ENCODE measurements around the gene AP1M2.
A peak's percentile ranks its signal among the peaks of the same experiment; 100 is the strongest.

AP1M2 gene

GRCh38 chr19:10625003-10625761 lies 38.1 kb upstream of the AP1M2 start, which contains the start of gene SLC44A2 (continued):
- TF ChIP-seq ZBTB26 (tag by site-specific recombination; optimal IDR thresholded peaks at IDR 0.05): peak; percentile 57
- no peak for TF ChIP-seq PRDM2 (tag by site-specific recombination; IDR thresholded peaks at IDR 0.05; ENCODE audit: borderline replicate concordance)
- peak; percentile 78; the same call in 1 of the 2 replicates for TF ChIP-seq ZBTB7A (tag by site-specific recombination; IDR thresholded peaks at IDR 0.05; ENCODE audit: low read depth)
- TF ChIP-seq ZBTB20 (tag by site-specific recombination; IDR thresholded peaks at IDR 0.05): peak; percentile 37; the same call in 1 of the 2 replicates
- peak; percentile 90; the same call in 1 of the 2 replicates for TF ChIP-seq ZNF561 (tag by site-specific recombination; IDR thresholded peaks at IDR 0.05; ENCODE audit: borderline replicate concordance)
- TF ChIP-seq ZNF501 (tag by site-specific recombination; IDR thresholded peaks at IDR 0.05): no peak
- TF ChIP-seq ZNF121 (tag by site-specific recombination; IDR thresholded peaks at IDR 0.05): peak; percentile 83
- peak; percentile 77 for TF ChIP-seq KLF1 (tag by site-specific recombination; IDR thresholded peaks at IDR 0.05)
- TF ChIP-seq ZNF302 (tag by site-specific recombination; IDR thresholded peaks at IDR 0.05; ENCODE audit: low read depth): no peak
- TF ChIP-seq SP7 (tag by site-specific recombination; IDR thresholded peaks at IDR 0.05): peak; percentile 45; the same call in 1 of the 2 replicates
- peak; percentile 55 for TF ChIP-seq KLF9 (tag by site-specific recombination; IDR thresholded peaks at IDR 0.05; ENCODE audit: low read depth)
- peak; percentile 92 for TF ChIP-seq ZBTB8A (tag by site-specific recombination; IDR thresholded peaks at IDR 0.05)
- TF ChIP-seq ZNF292 (tag by site-specific recombination; IDR thresholded peaks at IDR 0.05; ENCODE audit: borderline replicate concordance, low read depth): 0 out of 2 replicates have a peak, but pooled peaks have one; percentile 11
- TF ChIP-seq ZNF629 (tag by site-specific recombination; IDR thresholded peaks at IDR 0.05): peak; percentile 38; the same call in 1 of the 2 replicates
- peak; percentile 41; the same call in 1 of the 2 replicates for TF ChIP-seq ZNF596 (tag by site-specific recombination; IDR thresholded peaks at IDR 0.05)
- TF ChIP-seq SETDB1 (IDR thresholded peaks at IDR 0.05; ENCODE audit: insufficient read length, low read length): no peak
- TF ChIP-seq ZNF449 (tag by site-specific recombination; IDR thresholded peaks at IDR 0.05): peak; percentile 63; the same call in 1 of the 2 replicates
- no peak for TF ChIP-seq ZNF621 (tag by site-specific recombination; IDR thresholded peaks at IDR 0.05)
- no peak for TF ChIP-seq ZNF148 (tag by site-specific recombination; IDR thresholded peaks at IDR 0.05; ENCODE audit: borderline replicate concordance)
- TF ChIP-seq ZBTB1 (tag by site-specific recombination; IDR thresholded peaks at IDR 0.05): no peak
- TF ChIP-seq ZBTB49 (tag by site-specific recombination; IDR thresholded peaks at IDR 0.05; ENCODE audit: low read depth): no peak
- peak; percentile 89 for TF ChIP-seq SCRT2 (tag by site-specific recombination; IDR thresholded peaks at IDR 0.05)
- peak; percentile 64 for TF ChIP-seq ZNF398 (tag by site-specific recombination; IDR thresholded peaks at IDR 0.05)
